Endothelial cell of umbilical vein (primary cell): Measurements from ENCODE around the gene THAP10. TPM values are rescaled to one million over a fixed set of nuclear protein-coding genes. Genes with fewer than 3 reads are reported as not detected.
A peak's percentile ranks its signal among the peaks of the same experiment; 100 is the strongest.

Experiments
- BruUV-seq: library from RNA; stranded (reverse); fragments of 400-500 nt; replicated peaks from 2 replicates; lab custom pipeline; 2021; lab: Mats Ljungman, UMichigan
- CTCF ChIA-PET: fragments of 300-600, 350-600 bp; sonication (Branson Sonifier 250); formaldehyde crosslinking; loops from one replicate; lab custom pipeline; 2021; ENCODE audit warnings: antibody characterized with exemption, inconsistent platforms; lab: Charles Lee
- POLR2A ChIA-PET: fragments of 300-600, 350-600 bp; sonication (Branson Sonifier 250); formaldehyde crosslinking; loops from one replicate; lab custom pipeline; 2021; ENCODE audit warnings: antibody characterized with exemption, inconsistent platforms; lab: Charles Lee
- DNase-seq: peaks from one replicate; pipeline ENCODE4 v3.0.0-alpha.2; 2011; ENCODE audit warnings: low read depth, low spot score
- FAIRE-seq: peaks from 2 replicates; lab custom pipeline; 2011; peaks lifted over from hg19 to GRCh38; lab: Jason Lieb, UNC
- H2AFZ ChIP-seq: 2 replicates; pipeline ENCODE4 v1.6.0; 2012; ENCODE audit warnings: low read depth, low read length, control low read depth, inconsistent platforms
- H3K27ac ChIP-seq: 2 replicates; pipeline ENCODE4 v1.5.1; 2011; ENCODE audit warnings: low read depth, mild to moderate bottlenecking, control low read depth, low read length, moderate library complexity; ENCODE audit not compliant: insufficient read depth
- H3K27me3 ChIP-seq, 2 experiments: 2 replicates each; pipeline versions ENCODE4 v1.6.0 to v1.6.1; 2011; ENCODE audit warnings: low read length in 2 of 2, mixed read lengths in 1 of 2; ENCODE audit not compliant: control insufficient read depth in 2 of 2, insufficient read depth in 2 of 2
- H3K36me3 ChIP-seq, 2 experiments: 2 replicates in 1 of 2; 3 replicates in 1 of 2; pipeline ENCODE4 v1.5.1; 2011; ENCODE audit warnings: low read length in 2 of 2, mild to moderate bottlenecking in 1 of 2, moderate library complexity in 1 of 2; ENCODE audit not compliant: control insufficient read depth in 2 of 2, insufficient read depth in 2 of 2; ENCODE audit errors: extremely low read depth in 1 of 2
- H3K4me1 ChIP-seq: 3 replicates; pipeline ENCODE4 v1.5.1; 2011; ENCODE audit warnings: mild to moderate bottlenecking, low read length; ENCODE audit not compliant: control insufficient read depth, insufficient read depth; ENCODE audit errors: extremely low read depth
- H3K4me2 ChIP-seq: 2 replicates; pipeline ENCODE4 v1.6.1; 2011; ENCODE audit warnings: low read length, control low read depth, mixed read lengths; ENCODE audit not compliant: insufficient read depth
- H3K4me3 ChIP-seq, 3 experiments: fragments of 200-600 bp in 1 of 3; sonication (generic), shearing (Covaris generic) in 1 of 3; replicated peaks in 1 of 3; 2 replicates each; pipeline ENCODE4 v1.5.1; 2011 to 2016; ENCODE audit warnings: control low read depth in 3 of 3, low read length in 3 of 3, mild to moderate bottlenecking in 2 of 3, inconsistent platforms in 1 of 3, low read depth in 1 of 3, moderate library complexity in 1 of 3; ENCODE audit not compliant: insufficient read depth in 1 of 3
- H3K79me2 ChIP-seq: 2 replicates; pipeline ENCODE4 v1.6.0; 2012; ENCODE audit warnings: low read length, inconsistent platforms; ENCODE audit not compliant: control insufficient read depth, insufficient read depth
- H3K9ac ChIP-seq: replicated peaks from 2 replicates; pipeline ENCODE3; 2011; ENCODE audit warnings: low read length, control low read depth; ENCODE audit not compliant: insufficient read depth; ENCODE audit errors: extremely low read depth
- H3K9me1 ChIP-seq: replicated peaks from 3 replicates; pipeline ENCODE4 v1.6.0; 2011; ENCODE audit warnings: mild to moderate bottlenecking, low read length; ENCODE audit not compliant: control insufficient read depth, insufficient read depth; ENCODE audit errors: extremely low read depth
- H3K9me3 ChIP-seq: replicated peaks from 2 replicates; pipeline ENCODE4 v1.5.1; 2012; ENCODE audit warnings: low read length, inconsistent platforms; ENCODE audit not compliant: control insufficient read depth, insufficient read depth
- H4K20me1 ChIP-seq: replicated peaks from 2 replicates; pipeline ENCODE3; 2011; ENCODE audit warnings: mild to moderate bottlenecking, low read length; ENCODE audit not compliant: control insufficient read depth, insufficient read depth; ENCODE audit errors: extremely low read depth
- CTCF ChIP-seq, 2 donors: IDR thresholded peaks; 1 replicate in 1 of 2; 2 replicates in 1 of 2; pipeline ENCODE4 v1.5.1; 2011; ENCODE audit warnings: low read length in 2 of 2, mild to moderate bottlenecking in 2 of 2, moderate library complexity in 2 of 2, control low read depth in 1 of 2, inconsistent platforms in 1 of 2, low read depth in 1 of 2; ENCODE audit not compliant: insufficient read depth in 1 of 2; ENCODE audit errors: extremely low read depth in 1 of 2
- EZH2 ChIP-seq: IDR thresholded peaks from 2 replicates; pipeline ENCODE4 v1.6.1; 2012; ENCODE audit warnings: borderline replicate concordance, low read depth, mild to moderate bottlenecking, moderate library complexity, low read length, inconsistent platforms; ENCODE audit not compliant: severe bottlenecking
- FOS ChIP-seq: IDR thresholded peaks from 2 replicates; pipeline ENCODE4 v1.6.1; 2011; ENCODE audit warnings: mild to moderate bottlenecking, low read length, moderate library complexity, borderline replicate concordance; ENCODE audit not compliant: insufficient read depth
- GATA2 ChIP-seq: IDR thresholded peaks from 2 replicates; pipeline ENCODE4 v1.7.0; 2011; ENCODE audit warnings: low read depth, mild to moderate bottlenecking, moderate library complexity, mixed read lengths, low read length; ENCODE audit not compliant: insufficient read length, insufficient read depth
- JUN ChIP-seq: IDR thresholded peaks from 2 replicates; pipeline ENCODE4 v1.6.1; 2011; ENCODE audit warnings: borderline replicate concordance, low read depth; ENCODE audit not compliant: insufficient read length, insufficient read depth
- MYC ChIP-seq: IDR thresholded peaks from one replicate; pipeline ENCODE4 v1.6.1; 2011; ENCODE audit warnings: mild to moderate bottlenecking, low read depth, low read length
- POLR2A ChIP-seq: IDR thresholded peaks from 2 replicates; pipeline ENCODE4 v1.6.1; 2012; ENCODE audit warnings: low read depth, mild to moderate bottlenecking, control low read depth, low read length
- POLR2AphosphoS5 ChIP-seq: IDR thresholded peaks from 2 replicates; pipeline ENCODE4 v1.6.1; 2012; ENCODE audit warnings: low read depth, mild to moderate bottlenecking, control low read depth, low read length, moderate library complexity; ENCODE audit not compliant: insufficient read depth
- dilution Hi-C: fragments of 300-500 bp; cut with MboI; formaldehyde crosslinking; loops from one replicate; pipeline ENCODE4 v1.15.0; 2019; ENCODE audit warnings: low sequenced_read_pairs; ENCODE audit not compliant: extremely low pct_ligation_motif_present
- intact Hi-C: fragments of 100-400 bp; cut with micrococcal nuclease; formaldehyde crosslinking; loops from one replicate; pipeline ENCODE4 v1.10.0; 2022
- polyA plus RNA-seq, 4 experiments: library from polyadenylated mRNA; depleted of rRNA in 3 of 4; stranded (reverse) in 3 of 4; unstranded in 1 of 4; fragments of >200 nt; gene quantifications; 2 replicates each; pipeline versions ENCODE4 v1.2.1 to v1.2.3, GENCODE V29; 2011 to 2012; ENCODE audit warnings: missing spikeins in 1 of 4
- total RNA-seq: library from RNA; stranded (reverse); gene quantifications from 2 replicates; pipeline ENCODE4 v1.2.3, GENCODE V29; 2021
- TF ChIP-seq, protein P1 (sequence below): IDR thresholded peaks from 2 replicates; pipeline ENCODE4 v1.6.1; 2011; ENCODE audit not compliant: insufficient read depth, insufficient read length

Gene THAP10
- total and polyA plus RNA-seq, 2 donors (not counting 3 experiments of a cell fraction or from before 2014, with no cell fraction given), result 1.7 to 4.0 TPM

- intact Hi-C loops, result no loop called here
- no peaks in the 10 kb centered on the region for H3K9me3 ChIP-seq
- H3K4me3 ChIP-seq, result no peak overlapping the region
- H3K36me3 ChIP-seq, result peaks cover 0 to 18% of the 10 kb centered on the region in 2 experiments
- DNase-seq (peak; percentile 76), FAIRE-seq (peak; percentile 83)
- peak overlapping the region; percentile 3 for H2AFZ ChIP-seq
- H3K4me2 ChIP-seq, result peak overlapping the region; percentile 28
- H3K9me1 ChIP-seq, result no peaks in the 10 kb centered on the region
- peak overlapping the region; percentile 5 for H3K27ac ChIP-seq
- TF ChIP-seq GATA2 (no peak), MYC (no peak), POLR2A (no peak), POLR2AphosphoS5 (no peak), EZH2 (no peak), JUN (peak; percentile 81), CTCF (IDR thresholded peaks at IDR 0.05; ENCODE audit: extremely low read depth in 1 of 2, insufficient read depth in 1 of 2, low read depth in 1 of 2, low read length in 2 of 2) (no peak), FOS (peak; percentile 83)
- TF ChIP-seq, protein P1, sequence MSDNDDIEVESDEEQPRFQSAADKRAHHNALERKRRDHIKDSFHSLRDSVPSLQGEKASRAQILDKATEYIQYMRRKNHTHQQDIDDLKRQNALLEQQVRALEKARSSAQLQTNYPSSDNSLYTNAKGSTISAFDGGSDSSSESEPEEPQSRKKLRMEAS, result no peak
- no TSS peak for BruUV-seq
- H3K4me1 ChIP-seq, result peaks cover 14% of the 10 kb centered on the region
- no peaks in the 10 kb centered on the region for H4K20me1 ChIP-seq
- H3K9ac ChIP-seq, result no peak overlapping the region
- H3K79me2 ChIP-seq, result no peaks in the 10 kb centered on the region
- CTCF ChIA-PET, result interaction anchor here (0.7 to 3.6 kb wide), 6 partner anchors 9 to 248 kb away, joined by 3 to 30 read pairs (median 5); no protein-coding TSS in a partner anchor
- POLR2A ChIA-PET, result no interaction called here
- dilution Hi-C loops, result no loop called here
- no peaks in the 10 kb centered on the region for H3K27me3 ChIP-seq
These were observed 58.1 kb downstream of the THAP10 start for GRCh38 chr15:70833861-70834765.
